GM19099 (cell line): ENCODE results near the gene ZNF638.
A peak's percentile ranks its signal among the peaks of the same experiment; 100 is the strongest.

Source experiments
- POLR2A ChIP-seq: IDR thresholded peaks from 3 replicates; pipeline ENCODE4 v1.6.1; 2011; ENCODE audit warnings: low read depth; ENCODE audit not compliant: insufficient read length; ENCODE audit errors: extremely low read depth

Gene ZNF638, protein sequence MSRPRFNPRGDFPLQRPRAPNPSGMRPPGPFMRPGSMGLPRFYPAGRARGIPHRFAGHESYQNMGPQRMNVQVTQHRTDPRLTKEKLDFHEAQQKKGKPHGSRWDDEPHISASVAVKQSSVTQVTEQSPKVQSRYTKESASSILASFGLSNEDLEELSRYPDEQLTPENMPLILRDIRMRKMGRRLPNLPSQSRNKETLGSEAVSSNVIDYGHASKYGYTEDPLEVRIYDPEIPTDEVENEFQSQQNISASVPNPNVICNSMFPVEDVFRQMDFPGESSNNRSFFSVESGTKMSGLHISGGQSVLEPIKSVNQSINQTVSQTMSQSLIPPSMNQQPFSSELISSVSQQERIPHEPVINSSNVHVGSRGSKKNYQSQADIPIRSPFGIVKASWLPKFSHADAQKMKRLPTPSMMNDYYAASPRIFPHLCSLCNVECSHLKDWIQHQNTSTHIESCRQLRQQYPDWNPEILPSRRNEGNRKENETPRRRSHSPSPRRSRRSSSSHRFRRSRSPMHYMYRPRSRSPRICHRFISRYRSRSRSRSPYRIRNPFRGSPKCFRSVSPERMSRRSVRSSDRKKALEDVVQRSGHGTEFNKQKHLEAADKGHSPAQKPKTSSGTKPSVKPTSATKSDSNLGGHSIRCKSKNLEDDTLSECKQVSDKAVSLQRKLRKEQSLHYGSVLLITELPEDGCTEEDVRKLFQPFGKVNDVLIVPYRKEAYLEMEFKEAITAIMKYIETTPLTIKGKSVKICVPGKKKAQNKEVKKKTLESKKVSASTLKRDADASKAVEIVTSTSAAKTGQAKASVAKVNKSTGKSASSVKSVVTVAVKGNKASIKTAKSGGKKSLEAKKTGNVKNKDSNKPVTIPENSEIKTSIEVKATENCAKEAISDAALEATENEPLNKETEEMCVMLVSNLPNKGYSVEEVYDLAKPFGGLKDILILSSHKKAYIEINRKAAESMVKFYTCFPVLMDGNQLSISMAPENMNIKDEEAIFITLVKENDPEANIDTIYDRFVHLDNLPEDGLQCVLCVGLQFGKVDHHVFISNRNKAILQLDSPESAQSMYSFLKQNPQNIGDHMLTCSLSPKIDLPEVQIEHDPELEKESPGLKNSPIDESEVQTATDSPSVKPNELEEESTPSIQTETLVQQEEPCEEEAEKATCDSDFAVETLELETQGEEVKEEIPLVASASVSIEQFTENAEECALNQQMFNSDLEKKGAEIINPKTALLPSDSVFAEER (N-terminal part only)

DNA sequence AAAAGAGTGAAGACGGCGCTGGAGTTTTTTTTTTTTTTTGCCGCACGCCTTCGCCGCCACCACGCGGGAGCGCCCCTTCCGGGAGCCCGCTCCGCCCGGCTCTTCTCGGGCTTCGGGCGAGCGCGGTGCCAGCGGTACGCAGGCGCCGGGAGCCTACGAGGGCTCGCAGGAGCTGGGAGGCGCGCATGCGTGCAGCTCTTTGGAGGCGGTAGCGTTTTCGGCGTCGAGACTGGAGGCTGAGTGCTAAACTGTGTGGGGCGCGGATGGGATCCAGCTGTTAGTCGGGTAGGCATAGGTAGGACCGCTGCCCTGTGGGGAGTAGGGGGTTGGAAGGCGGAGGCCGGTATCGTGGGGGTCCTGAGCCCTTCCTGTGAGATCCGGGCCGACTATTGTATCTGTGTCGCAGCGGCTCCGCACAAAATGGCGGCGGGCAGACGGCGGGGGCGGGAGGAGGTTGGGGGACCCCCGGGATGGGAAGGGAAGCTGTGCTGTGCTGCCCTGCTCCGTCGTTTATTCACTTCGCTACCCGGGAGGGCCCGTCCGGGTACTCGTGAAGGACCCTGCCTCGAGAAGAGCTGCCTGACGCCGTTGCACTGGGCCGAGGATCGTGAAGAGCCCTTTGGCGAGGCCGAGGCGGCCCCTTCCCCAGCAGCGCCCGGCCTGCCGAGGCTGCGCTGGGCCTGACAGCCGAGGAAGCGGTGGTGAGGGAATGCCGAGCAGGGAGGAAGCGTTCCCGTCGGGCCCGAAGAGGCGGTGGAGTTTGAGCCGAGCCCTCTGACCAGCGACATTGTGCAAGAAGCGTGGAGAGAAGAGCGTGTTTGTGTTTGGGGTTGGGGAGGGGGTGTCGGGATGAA lies at the start of gene ZNF638:
ZNF638 (plus strand) TSS at position 202 of the 854 bp plus-strand sequence. CDS start 17,173 bp downstream, outside the sequence.
- TF ChIP-seq POLR2A, result peak; percentile 87

DNA sequence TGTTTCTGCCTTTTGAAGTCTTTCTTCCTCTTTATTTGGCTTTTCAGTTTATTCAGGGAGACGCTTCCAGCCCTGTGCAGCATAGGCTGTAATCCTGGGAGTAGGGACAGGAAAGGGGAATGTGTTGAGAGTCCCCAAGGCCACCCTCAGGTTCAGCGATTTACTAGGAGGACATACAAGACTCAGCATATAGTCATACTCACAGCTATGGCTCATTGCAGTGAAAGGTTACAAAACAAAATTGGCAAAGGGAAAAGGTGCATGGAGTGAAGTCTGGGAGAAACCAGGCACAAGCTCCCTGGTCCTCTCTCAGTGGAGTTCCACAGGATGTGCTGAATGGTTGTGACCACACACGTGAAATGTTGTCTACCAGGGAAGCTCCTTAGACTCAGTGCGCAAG lies 49.6 kb upstream of the ZNF638 start:
- no peak for TF ChIP-seq POLR2A

DNA sequence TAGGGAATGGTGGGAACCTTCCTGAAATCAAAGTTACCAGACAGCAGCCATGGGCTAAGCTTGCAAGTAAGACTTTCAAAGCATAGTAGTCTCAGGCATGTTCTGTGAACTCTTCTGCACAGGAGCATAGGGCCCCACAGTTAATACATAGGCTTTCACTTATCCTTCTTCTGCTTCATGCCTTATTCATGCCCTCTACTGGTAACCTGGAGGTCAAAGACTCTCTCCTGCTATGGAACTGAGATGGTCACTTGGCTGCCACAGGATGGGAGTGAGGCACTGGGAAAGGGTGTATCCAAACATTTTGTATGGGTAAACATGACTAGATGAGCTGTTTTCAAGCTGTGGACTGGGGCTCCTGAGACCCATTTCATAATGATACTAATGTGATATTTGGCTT lies 49.1 kb upstream of the ZNF638 start:
- no peak for TF ChIP-seq POLR2A

DNA sequence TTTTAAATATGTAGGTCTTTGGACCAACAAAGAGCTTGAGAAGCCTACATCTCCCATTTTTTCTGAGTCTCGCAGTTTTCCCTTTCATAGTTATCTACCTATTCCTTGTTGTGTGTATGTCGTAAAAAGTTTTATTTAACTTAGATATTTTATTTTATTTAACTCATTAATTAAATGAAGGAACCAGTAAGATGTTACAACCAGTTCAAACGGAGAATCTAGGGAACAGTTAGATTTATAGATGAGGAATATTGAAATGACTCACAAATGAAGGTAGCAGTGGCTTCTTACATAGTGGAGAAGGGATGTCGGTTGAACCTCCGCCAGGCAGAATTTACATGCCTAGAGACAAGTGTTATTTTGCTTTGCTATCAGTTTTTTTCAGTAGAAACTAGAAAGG lies 48.5 kb upstream of the ZNF638 start:
- TF ChIP-seq POLR2A, result no peak

DNA sequence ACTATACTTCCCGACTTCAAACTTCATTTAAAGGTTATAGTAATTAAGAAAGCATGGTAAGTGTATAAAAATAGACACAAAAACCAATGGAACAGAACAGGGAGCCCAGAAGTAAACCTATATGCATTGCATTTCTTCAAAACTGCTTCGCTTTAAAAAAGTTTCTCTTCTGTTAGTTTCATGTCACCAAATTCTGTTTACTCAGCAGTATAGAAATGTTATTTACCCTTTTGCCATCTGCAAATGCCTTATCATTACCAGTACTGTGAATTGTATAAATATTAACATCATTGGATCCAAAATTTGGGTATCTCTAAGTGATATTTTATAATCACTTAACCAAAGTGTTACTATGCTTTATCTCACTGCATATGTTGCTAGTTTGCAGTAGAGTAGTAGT lies 45.9 kb upstream of the ZNF638 start:
- TF ChIP-seq POLR2A, result no peak

DNA sequence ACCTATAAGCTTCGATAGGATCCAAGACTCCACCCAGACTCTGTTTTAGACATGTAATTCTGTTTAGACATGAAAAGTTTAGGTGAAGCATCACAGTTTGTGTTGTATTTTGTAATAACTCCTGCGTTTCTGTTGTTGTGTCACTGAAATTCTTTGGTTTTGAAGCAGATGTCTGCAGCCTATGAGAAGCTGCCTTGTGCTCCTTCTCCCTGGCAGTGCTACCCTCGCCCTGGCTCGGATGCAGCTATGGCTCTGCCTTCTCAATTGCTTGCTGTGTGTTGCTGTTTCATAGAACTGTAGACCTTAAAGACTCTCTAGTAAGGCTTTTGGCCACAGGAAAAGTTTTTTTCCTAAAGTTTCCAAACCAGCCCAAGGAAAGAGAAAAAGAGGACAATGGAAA lies 40.2 kb upstream of the ZNF638 start:
- no peak for TF ChIP-seq POLR2A

DNA sequence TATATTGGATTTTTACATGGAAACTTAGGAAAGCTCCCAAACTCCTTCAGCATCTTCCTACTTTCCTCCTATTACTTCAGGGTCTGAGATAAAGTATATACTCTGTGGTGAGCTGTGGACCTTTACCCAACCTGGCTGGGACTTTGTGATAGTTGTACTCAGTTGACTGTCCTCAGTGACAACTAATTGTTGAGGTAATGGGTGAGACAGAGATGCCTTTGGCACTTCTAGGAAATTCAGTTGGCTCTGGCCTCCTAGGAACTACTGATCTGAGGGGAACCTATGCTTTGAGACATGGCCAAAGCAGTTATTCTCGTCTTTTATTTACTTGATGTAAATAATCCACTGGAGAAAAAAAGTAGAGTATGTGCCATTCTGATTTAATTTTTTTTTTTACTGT lies 39.4 kb upstream of the ZNF638 start:
- no peak for TF ChIP-seq POLR2A

DNA sequence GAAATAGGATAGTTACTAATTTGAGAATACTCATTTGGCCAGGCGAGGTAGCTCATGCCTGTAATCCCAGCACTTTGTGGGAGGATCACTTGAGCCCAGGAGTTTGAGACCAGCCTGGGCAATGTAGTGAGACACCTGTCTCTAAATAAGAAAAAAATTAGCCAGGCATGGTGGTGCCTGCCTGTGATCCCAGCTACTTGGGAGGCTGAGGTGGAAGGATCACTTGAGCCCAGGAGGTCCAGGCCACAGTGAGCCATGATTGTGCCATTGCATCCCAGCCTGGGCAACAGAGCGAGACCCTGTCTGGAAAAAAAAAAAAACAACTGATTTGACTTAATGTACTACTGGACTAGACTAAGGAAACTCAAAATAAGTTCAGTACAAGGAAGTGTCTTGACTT lies 32.7 kb upstream of the ZNF638 start:
- TF ChIP-seq POLR2A, result no peak

DNA sequence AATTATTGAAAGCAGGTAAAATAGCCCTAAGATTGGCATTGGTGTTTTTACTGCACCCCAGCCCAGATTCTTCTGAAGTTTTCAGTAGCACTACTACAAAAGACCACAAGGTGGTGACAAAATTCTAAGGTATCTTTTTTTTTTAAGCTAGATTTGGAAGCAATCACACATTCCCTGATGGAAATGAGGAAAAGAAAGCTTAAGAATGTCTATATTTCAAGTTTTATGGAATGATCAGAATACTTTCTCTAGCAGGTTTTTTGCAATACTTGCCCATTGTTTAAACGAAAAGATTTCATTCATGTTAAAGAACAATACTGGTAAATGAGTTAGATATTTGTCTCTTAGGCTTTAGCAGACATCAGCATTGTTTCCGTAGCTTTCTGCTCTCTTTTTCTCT lies 32.1 kb upstream of the ZNF638 start:
- TF ChIP-seq POLR2A, result no peak

DNA sequence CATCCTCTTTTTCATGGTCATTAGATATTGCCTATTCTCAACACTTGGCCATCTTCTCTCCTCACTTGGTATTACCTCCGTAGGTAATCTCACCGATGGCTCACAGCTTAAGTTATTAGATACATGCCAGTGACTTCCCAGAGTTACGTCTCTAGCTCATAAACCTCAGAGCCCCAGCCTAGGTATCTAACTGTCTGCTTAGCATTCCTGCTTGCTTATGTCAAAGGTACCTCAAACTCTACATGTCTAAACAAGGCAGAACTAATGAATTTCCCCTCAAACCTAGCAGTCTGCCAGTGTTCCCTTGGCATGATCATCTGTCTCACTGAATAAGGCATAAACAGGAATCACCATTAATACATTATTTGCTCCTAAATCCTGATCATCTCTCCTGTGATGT lies 27.7 kb upstream of the ZNF638 start:
- TF ChIP-seq POLR2A, result no peak

DNA sequence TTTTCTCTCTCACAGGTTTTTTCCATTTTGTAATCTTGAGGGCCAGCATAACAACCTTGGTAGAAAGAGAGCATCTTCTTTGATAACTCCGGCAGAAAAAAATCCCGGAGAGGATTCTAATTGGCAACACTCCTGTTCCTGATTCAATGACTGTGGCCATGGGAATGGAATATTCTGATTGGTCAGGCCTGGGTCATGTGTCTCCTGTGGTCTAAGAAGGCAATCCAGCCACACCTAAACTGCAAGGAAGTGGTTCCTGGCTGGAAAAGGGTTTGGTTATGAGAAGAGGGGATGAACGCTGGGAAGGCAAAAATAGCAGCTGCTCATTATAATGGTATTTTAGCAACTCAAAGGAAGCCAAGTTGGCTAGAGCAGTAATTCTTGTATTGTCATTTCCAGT lies 24.8 kb upstream of the ZNF638 start:
- no peak for TF ChIP-seq POLR2A

DNA sequence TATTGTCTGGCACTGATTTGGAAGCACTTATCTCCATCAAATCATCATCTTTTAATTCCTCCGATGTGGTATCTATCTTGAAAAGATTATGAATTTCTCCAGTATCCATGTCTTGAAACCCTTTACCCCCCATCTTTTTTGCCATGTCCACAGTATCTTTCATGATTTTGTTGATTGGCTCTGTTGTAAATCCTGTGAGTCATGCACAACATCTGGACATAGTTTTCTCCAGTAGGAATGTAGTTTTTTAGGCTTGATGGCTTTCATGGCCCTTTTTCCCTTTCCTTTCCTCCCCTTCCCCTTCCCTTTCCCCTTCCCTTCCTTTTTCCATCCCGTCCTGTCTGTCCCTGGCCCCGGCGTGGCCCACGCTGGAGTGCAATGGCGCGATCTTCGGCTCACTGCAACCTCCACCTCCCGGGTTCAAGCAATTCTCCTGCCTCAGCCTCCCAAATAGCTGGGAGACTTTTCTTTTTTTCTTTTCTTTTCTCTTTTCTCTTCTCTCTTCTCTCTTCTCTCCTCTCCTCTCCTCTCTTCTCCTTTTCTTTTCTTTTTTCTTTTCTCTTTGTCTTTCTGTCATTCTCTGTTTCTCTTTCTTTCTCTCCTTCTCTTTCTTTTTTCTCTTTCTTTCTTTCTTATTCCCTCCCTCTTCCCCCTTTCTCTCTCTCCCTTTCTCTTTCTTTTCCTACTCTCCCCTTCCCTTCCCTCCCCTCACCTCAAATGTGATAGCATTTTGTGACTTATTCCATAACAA lies 18.4 kb upstream of the ZNF638 start:
- TF ChIP-seq POLR2A, result no peak

DNA sequence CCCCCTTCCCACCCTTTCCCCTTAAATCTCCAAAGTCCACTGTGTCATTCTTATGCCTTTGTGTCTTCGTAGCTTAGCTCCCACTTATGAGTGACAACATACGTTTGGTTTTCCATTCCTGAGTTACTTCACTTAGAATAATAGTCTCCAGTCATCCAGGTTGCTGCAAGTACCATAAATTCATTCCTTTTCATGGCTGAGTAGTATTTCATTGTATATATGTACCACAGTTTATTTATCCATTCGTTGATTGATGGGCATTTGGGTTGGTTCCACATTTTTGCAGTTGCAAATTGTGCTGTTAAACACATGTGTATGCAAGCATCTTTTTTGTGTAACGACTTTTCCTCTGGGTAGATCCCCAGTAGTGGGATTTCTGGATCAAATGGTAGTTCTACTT lies 14.5 kb upstream of the ZNF638 start:
- no peak for TF ChIP-seq POLR2A

DNA sequence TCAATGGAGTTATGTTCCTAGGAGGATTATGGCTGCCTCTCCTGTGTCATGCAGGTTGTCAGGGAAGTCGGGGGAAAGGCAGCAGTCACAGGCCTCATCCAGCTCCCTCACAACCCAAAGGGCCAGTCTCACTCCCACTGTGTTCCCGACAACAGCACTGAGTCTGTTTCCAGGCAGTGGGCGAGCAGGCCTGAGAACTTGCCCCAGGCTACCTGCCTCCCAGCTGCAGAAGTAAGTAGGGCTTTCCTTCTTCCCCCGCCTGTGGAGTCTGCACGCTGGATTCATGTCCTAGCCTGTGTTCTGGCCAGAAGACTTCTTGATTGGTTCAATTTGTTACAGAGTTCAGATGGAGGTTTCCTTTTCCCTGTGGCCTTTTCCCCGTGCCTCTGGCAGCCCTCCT lies 8.2 kb upstream of the ZNF638 start:
- no peak for TF ChIP-seq POLR2A
